HEK293T (cell line): ENCODE data around the gene HOXA3.

Experiments
- CTCF ChIA-PET: fragments of 350-600 bp; formaldehyde crosslinking; extraction: SDS; loops from one replicate; lab custom pipeline; 2021; ENCODE audit warnings: antibody characterized with exemption, inconsistent platforms; lab: Yijun Ruan, JAX
- POLR2A ChIA-PET: fragments of 350-600 bp; formaldehyde crosslinking; extraction: SDS; loops from one replicate; lab custom pipeline; 2020; ENCODE audit warnings: antibody characterized with exemption, inconsistent platforms; lab: Yijun Ruan, JAX
- DNase-seq: peaks from one replicate; pipeline ENCODE4 v3.0.0; 2012; ENCODE audit warnings: mixed read lengths; ENCODE audit errors: extremely low spot score
- ARNT ChIP-seq: fragments of 450-650 bp; IDR thresholded peaks from 2 replicates; pipeline ENCODE4 v1.6.1; 2017; ENCODE audit warnings: mild to moderate bottlenecking
- BHLHE40 ChIP-seq: fragments of 450-650 bp; IDR thresholded peaks from 2 replicates; pipeline ENCODE4 v1.6.1; 2016; ENCODE audit warnings: mild to moderate bottlenecking, moderate library complexity, borderline replicate concordance
- CTBP1 ChIP-seq: fragments of 450-650 bp; IDR thresholded peaks from 2 replicates; pipeline ENCODE4 v1.6.1; 2016; ENCODE audit warnings: borderline replicate concordance
- ELF4 ChIP-seq: fragments of 450-650 bp; IDR thresholded peaks from 2 replicates; pipeline ENCODE4 v1.6.1; 2017; ENCODE audit warnings: antibody characterized with exemption
- FOXA1 ChIP-seq: fragments of 450-650 bp; IDR thresholded peaks from 2 replicates; pipeline ENCODE4 v1.6.1; 2016; ENCODE audit warnings: mild to moderate bottlenecking
- FOXK2 ChIP-seq: fragments of 450-650 bp; IDR thresholded peaks from 2 replicates; pipeline ENCODE4 v1.6.1; 2016; ENCODE audit warnings: mild to moderate bottlenecking
- FOXM1 ChIP-seq: fragments of 450-650 bp; IDR thresholded peaks from 2 replicates; pipeline ENCODE4 v1.6.1; 2017; ENCODE audit warnings: mild to moderate bottlenecking, borderline replicate concordance
- HDGF ChIP-seq: fragments of 450-650 bp; IDR thresholded peaks from 2 replicates; pipeline ENCODE4 v1.6.1; 2017; ENCODE audit warnings: antibody characterized with exemption, borderline replicate concordance
- L3MBTL2 ChIP-seq: fragments of 450-650 bp; conservative IDR thresholded peaks from 2 replicates; pipeline ENCODE4 v1.6.1; 2016; ENCODE audit warnings: mild to moderate bottlenecking
- LEF1 ChIP-seq: fragments of 450-650 bp; IDR thresholded peaks from 2 replicates; pipeline ENCODE4 v1.6.1; 2017; ENCODE audit warnings: mild to moderate bottlenecking, borderline replicate concordance
- NFRKB ChIP-seq: fragments of 450-650 bp; IDR thresholded peaks from 2 replicates; pipeline ENCODE4 v1.6.1; 2016; ENCODE audit warnings: mild to moderate bottlenecking, moderate library complexity
- PKNOX1 ChIP-seq: fragments of 450-650 bp; IDR thresholded peaks from 2 replicates; pipeline ENCODE4 v1.6.1; 2016
- SP1 ChIP-seq: fragments of 450-650 bp; IDR thresholded peaks from 2 replicates; pipeline ENCODE4 v1.6.1; 2017
- SUZ12 ChIP-seq: fragments of 450-650 bp; IDR thresholded peaks from 2 replicates; pipeline ENCODE4 v1.6.1; 2016; ENCODE audit warnings: mild to moderate bottlenecking
- TARDBP ChIP-seq: fragments of 450-650 bp; IDR thresholded peaks from 2 replicates; pipeline ENCODE4 v1.6.1; 2016
- ZNF384 ChIP-seq: fragments of 450-650 bp; IDR thresholded peaks from 2 replicates; pipeline ENCODE4 v1.6.1; 2016

The HOXA3 gene

GRCh38 chr7:27184337-27185012, 32.1 kb upstream of the HOXA3 start:
- POLR2A ChIA-PET = interaction anchor here (0.6 to 10.3 kb wide), 16 partner anchors 13 to 988 kb away, joined by 3 to 215 read pairs (median 5); partner anchors contain the start of genes CBX3, HNRNPA2B1, HOXA10 and HOXA13
- CTCF ChIA-PET = interaction anchor here (0.6 to 1.3 kb wide), 4 partner anchors 12 to 986 kb away, joined by 3 to 4 read pairs (median 4); partner anchors contain the start of gene HOXA13
- TF ChIP-seq SUZ12 (no peak), SP1 (no peak), PKNOX1 (no peak), HDGF (no peak), BHLHE40 (no peak), ARNT (no peak), FOXK2 (no peak), LEF1 (no peak), L3MBTL2 (no peak), FOXA1 (no peak), ZNF384 (no peak), CTBP1 (no peak), FOXM1 (no peak), NFRKB (no peak), ELF4 (no peak)

GRCh38 chr7:27183682-27184336, 31.4 kb upstream of the HOXA3 start:
- TF ChIP-seq SUZ12 (no peak), FOXA1 (no peak), ARNT (no peak), L3MBTL2 (peak; percentile 53)
- no peak for DNase-seq
- ChIA-PET CTCF (interaction anchor here (0.6 to 1.3 kb wide), 4 partner anchors 12 to 986 kb away, joined by 3 to 4 read pairs (median 4); no protein-coding TSS in a partner anchor), POLR2A (interaction anchor here (0.6 to 10.3 kb wide), 12 partner anchors 12 to 983 kb away, joined by 3 to 215 read pairs (median 9); partner anchors contain the start of genes CBX3, HNRNPA2B1, HOXA10 and HOXA13)

More at GRCh38 chr7:27184337-27185012, 32.1 kb upstream of the HOXA3 start:
- DNase-seq = no peak

DNA sequence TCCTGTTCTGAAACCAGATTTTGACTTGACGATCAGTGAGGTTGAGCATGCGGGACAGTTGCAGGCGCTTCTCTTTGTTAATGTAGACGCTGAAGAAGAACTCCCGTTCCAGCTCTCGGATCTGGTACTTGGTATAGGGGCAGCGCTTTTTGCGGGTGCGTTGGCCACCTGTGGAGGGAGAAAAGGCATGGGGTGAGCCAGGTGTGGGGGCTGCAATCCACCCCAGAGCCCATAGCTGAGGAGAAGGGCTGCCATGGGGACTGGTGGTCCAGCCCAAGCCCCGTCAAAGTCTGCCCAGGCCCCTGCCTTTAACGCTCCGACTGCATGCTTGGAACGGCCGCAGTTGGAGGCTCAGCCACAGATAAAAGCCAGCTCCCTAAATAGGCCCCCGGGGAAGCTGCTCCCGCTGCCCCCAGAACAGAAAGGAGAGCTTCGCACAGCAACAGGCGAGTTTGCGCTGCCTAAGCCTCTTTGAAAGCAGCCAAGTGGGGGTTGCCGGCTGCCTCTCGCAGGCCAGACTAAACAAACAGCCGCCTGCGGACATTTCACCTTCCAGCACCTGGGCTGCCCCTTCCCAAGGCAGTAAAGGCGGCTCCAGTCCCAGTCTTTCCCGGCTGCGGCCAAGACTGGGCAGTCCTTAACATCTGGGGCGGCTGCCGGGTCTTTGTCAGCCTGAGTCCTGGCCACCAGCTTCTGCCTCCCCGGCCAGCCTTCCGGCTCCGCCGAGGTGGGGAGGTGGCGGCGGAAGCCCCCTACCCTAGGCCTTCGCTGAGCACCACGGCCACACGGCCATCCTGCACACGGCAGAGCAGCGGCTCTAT, 30.7 kb upstream of the HOXA3 start:
- POLR2A ChIA-PET = interaction anchor here (0.6 to 10.3 kb wide), 7 partner anchors 11 to 983 kb away, joined by 3 to 215 read pairs (median 11); partner anchors contain the start of genes HNRNPA2B1, HOXA10, HOXA3 and HOXA7
- DNase-seq = no peak
- TF ChIP-seq L3MBTL2 = no peak
- TF ChIP-seq FOXA1 = no peak
- TF ChIP-seq BHLHE40 = no peak
- no peak for TF ChIP-seq SUZ12
- no peak for TF ChIP-seq TARDBP
- no peak for TF ChIP-seq SP1
- TF ChIP-seq HDGF = no peak
- CTCF ChIA-PET = interaction anchor here (1.3 kb wide), 1 partner anchor 22 kb away, joined by 3 read pairs; no protein-coding TSS in a partner anchor

- ChIA-PET CTCF (interaction anchor here (1.0 to 1.3 kb wide), 2 partner anchors 20 to 22 kb away, joined by 3 read pairs; no protein-coding TSS in a partner anchor), POLR2A (interaction anchor here (0.7 to 10.3 kb wide), 9 partner anchors 11 to 982 kb away, joined by 3 to 215 read pairs (median 4); partner anchors contain the start of genes HNRNPA2B1, HOXA10, HOXA3 and HOXA7)
- DNase-seq = no peak
- TF ChIP-seq PKNOX1 (peak; percentile 89), HDGF (peak; percentile 15; the same call in 1 of the 2 replicates), FOXK2 (no peak), LEF1 (no peak), FOXM1 (no peak), CTBP1 (peak; percentile 38; the same call in 1 of the 2 replicates), SUZ12 (no peak), ELF4 (no peak), L3MBTL2 (0 out of 2 replicates have a peak, but pooled peaks have one; percentile 22)
Observed at GRCh38 chr7:27182285-27182841, 30.0 kb upstream of the HOXA3 start.

DNA sequence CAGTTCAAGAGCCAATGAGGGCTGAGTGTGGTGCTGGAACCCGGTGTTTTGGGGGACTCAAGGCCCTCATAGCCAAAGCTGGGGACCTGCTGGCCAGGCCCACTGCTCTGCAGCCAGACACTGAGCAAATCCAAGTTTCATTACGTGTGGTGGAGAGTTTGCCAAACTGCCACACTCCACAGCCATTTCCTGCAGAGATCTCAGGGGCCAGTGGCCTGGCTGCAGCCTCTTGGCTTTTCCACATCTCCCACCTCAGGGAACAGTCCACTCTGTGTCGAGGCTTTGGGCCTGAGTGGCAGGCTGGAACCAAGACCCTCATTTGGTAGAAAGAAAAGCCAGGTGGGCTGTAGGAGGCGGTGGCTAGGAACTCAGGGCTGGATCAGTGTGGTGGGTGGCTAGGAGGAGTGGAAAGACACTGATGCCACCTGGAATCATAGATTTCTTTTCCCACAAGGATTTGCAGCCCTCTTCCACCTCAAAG, 29.5 kb upstream of the HOXA3 start:
- ChIA-PET POLR2A (interaction anchor here (0.7 to 10.3 kb wide), 9 partner anchors 10 to 982 kb away, joined by 3 to 215 read pairs (median 4); partner anchors contain the start of genes HNRNPA2B1, HOXA10, HOXA3 and HOXA7), CTCF (interaction anchor here (1.0 to 1.3 kb wide), 2 partner anchors 19 to 21 kb away, joined by 3 read pairs; no protein-coding TSS in a partner anchor)
- TF ChIP-seq FOXK2 (no peak), LEF1 (no peak), TARDBP (no peak), FOXA1 (no peak), ZNF384 (no peak), ELF4 (no peak), ARNT (no peak), BHLHE40 (no peak), L3MBTL2 (no peak)
- DNase-seq = no peak
